Activated naive CD4-positive, alpha-beta T cell treated with anti-CD3 and anti-CD28 coated beads, Interleukin-2, amount 10 ng/mL, durations not matched to agents 7 days and 5 days (primary cell): ENCODE measurements around the gene KLHL36.

Experiments used
- CTCF ChIA-PET: fragments of 350-600 bp; sonication (Branson Sonifier 250); formaldehyde crosslinking; loops from one replicate; lab custom pipeline; 2021; ENCODE audit warnings: antibody characterized with exemption; lab: Charles Lee
- DNase-seq: peaks from one replicate; pipeline ENCODE4 v3.0.0-alpha.2; 2020
- H3K27ac Mint-ChIP-seq: one replicate; pipeline ENCODE4 v1.8.0; 2021; ENCODE audit warnings: mild to moderate bottlenecking, moderate library complexity, mixed read lengths
- H3K27me3 Mint-ChIP-seq: one replicate; pipeline ENCODE4 v1.8.0; 2021; ENCODE audit warnings: mild to moderate bottlenecking, mixed read lengths
- H3K36me3 Mint-ChIP-seq: one replicate; pipeline ENCODE4 v1.8.0; 2021; ENCODE audit warnings: mixed read lengths
- H3K4me1 Mint-ChIP-seq: one replicate; pipeline ENCODE4 v1.8.0; 2021; ENCODE audit warnings: mixed read lengths
- H3K4me3 Mint-ChIP-seq: one replicate; pipeline ENCODE4 v1.8.0; 2021; ENCODE audit warnings: mild to moderate bottlenecking, moderate library complexity, mixed read lengths
- H3K9me3 Mint-ChIP-seq: one replicate; pipeline ENCODE4 v1.8.0; 2021; ENCODE audit warnings: mixed read lengths

The KLHL36 gene

GRCh38 chr16:84638231-84638806 is 10.0 kb upstream of the KLHL36 start:
- Mint-ChIP-seq H3K4me1 (peaks cover 50% of the 10 kb centered on the region), H3K27me3 (peaks cover 54% of the 10 kb centered on the region), H3K27ac (no peak overlapping the region), H3K36me3 (no peaks in the 10 kb centered on the region), H3K4me3 (no peak overlapping the region), H3K9me3 (no peaks in the 10 kb centered on the region)
- CTCF ChIA-PET: interaction anchor here (0.7 to 1.5 kb wide), 5 partner anchors 10 to 132 kb away, joined by 3 to 4 read pairs (median 4); partner anchors contain the start of gene KLHL36
- DNase-seq: no peak

- CTCF ChIA-PET: interaction anchor here (1.5 kb wide), 1 partner anchor 98 kb away, joined by 3 read pairs; no protein-coding TSS in a partner anchor
- no peak for DNase-seq
- Mint-ChIP-seq H3K27ac (no peak overlapping the region), H3K36me3 (no peaks in the 10 kb centered on the region), H3K27me3 (peaks cover 54% of the 10 kb centered on the region), H3K9me3 (no peaks in the 10 kb centered on the region), H3K4me3 (no peak overlapping the region), H3K4me1 (peaks cover 49% of the 10 kb centered on the region)
Measured at GRCh38 chr16:84640145-84640544, 8.2 kb upstream of the KLHL36 start.

DNA sequence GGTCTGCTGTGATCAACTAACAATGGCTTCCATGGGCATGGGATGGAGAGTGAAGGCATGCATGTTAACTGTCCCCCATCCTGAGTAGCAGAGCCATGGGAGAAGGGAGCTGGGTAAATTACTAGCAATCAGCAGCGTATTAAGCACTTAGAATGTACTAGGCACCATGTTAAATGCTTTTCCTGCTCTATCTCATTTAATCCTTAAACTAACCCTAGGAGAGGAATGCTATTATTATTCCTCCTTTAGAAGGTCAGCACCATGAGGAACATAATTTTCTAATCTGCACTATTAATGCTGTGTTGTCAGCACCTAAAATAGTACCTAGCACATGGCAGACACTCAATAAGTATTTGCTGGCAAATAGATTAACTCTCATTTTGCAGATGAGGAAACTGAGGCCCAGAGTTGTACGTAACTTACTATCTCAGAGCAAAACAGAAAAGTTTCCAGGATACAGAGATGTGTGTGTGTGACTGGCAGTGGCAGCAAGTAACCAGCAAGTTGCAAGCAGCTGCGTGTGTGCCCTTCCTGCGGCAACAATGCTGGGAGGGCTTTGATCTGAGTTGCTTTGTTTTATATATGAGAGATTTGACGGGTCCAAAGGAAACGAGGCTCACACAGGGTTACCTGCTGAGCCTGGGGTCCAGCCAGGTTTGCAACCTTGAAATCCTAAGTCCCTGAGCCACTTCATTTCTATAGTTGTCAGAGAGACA is 6.5 kb upstream of the KLHL36 start:
- peaks cover 56% of the 10 kb centered on the region for H3K27me3 Mint-ChIP-seq
- H3K4me1 Mint-ChIP-seq: peaks cover 52% of the 10 kb centered on the region
- H3K36me3 Mint-ChIP-seq: no peaks in the 10 kb centered on the region
- DNase-seq: peak; percentile 49
- no peak overlapping the region for H3K4me3 Mint-ChIP-seq
- no peaks in the 10 kb centered on the region for H3K9me3 Mint-ChIP-seq
- H3K27ac Mint-ChIP-seq: peak overlapping the region; percentile 88
- CTCF ChIA-PET: interaction anchor here (0.6 to 1.7 kb wide), 4 partner anchors 19 to 1727 kb away, joined by 3 to 9 read pairs (median 3); no protein-coding TSS in a partner anchor

- Mint-ChIP-seq H3K27me3 (peaks cover 59% of the 10 kb centered on the region), H3K36me3 (no peaks in the 10 kb centered on the region), H3K4me3 (no peak overlapping the region), H3K4me1 (peaks cover 49% of the 10 kb centered on the region), H3K27ac (no peak overlapping the region), H3K9me3 (no peaks in the 10 kb centered on the region)
- DNase-seq: no peak
- CTCF ChIA-PET: interaction anchor here (0.9 kb wide), 1 partner anchor 137 kb away, joined by 3 read pairs; no protein-coding TSS in a partner anchor
Measured at GRCh38 chr16:84643180-84643583, 5.1 kb upstream of the KLHL36 start.

DNA sequence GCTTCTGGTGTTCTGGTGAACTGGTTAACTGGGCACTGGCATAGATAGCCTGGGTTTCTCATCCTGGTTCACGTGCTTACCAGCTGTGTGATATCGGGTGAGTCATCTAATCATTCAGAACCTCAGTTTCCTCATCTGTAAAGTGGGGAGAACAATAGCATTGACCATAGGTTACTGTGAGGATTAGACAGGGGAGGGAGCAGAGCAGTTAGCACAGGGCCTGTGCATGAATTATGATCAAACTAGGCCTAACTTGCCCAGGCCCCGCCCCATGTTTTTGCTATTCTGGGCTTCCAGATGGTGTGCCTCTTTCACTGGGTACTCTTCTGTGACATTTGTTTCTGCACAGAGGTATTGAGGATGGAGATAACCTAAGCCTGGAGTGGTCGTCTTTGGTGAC is 4.6 kb upstream of the KLHL36 start:
- Mint-ChIP-seq H3K36me3 (no peaks in the 10 kb centered on the region), H3K27ac (no peak overlapping the region)

GRCh38 chr16:84648595-84649510 is 542 bp downstream of the KLHL36 start:
- DNase-seq: peak; percentile 62
- peaks cover 41% of the 10 kb centered on the region for H3K36me3 Mint-ChIP-seq
- peaks cover 55% of the 10 kb centered on the region for H3K4me1 Mint-ChIP-seq
- H3K4me3 Mint-ChIP-seq: peak overlapping the region; percentile 78
- CTCF ChIA-PET: interaction anchor here (1.1 to 1.8 kb wide), 4 partner anchors 77 to 91 kb away, joined by 3 to 4 read pairs (median 4); no protein-coding TSS in a partner anchor
- H3K27me3 Mint-ChIP-seq: peaks cover 46% of the 10 kb centered on the region
- H3K9me3 Mint-ChIP-seq: no peaks in the 10 kb centered on the region
- H3K27ac Mint-ChIP-seq: peak overlapping the region; percentile 64

More for the DNA sequence above, 4.6 kb upstream of the KLHL36 start:
- H3K4me3 Mint-ChIP-seq: no peak overlapping the region
- no peaks in the 10 kb centered on the region for H3K9me3 Mint-ChIP-seq
- CTCF ChIA-PET: interaction anchor here (0.9 kb wide), 1 partner anchor 138 kb away, joined by 3 read pairs; no protein-coding TSS in a partner anchor
- H3K4me1 Mint-ChIP-seq: peaks cover 44% of the 10 kb centered on the region
- no peak for DNase-seq
- peaks cover 59% of the 10 kb centered on the region for H3K27me3 Mint-ChIP-seq

DNA sequence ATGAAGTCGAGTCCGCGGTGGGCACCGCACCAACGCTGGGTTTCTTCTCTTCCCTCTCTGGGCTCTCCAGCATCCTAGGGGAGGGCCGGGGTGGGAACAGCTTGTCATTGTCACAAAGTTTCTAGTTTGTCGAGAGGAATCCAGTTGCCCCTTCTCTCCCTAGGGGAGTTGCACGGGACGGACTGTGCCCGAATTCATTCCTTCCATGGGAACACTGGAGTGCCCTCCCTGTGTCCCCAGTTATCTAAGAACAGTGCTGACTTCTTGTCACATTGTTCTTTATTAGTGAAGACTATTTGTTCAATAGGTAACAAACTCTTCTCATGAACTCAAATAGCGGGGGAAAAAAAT is 1.2 kb downstream of the KLHL36 start:
- CTCF ChIA-PET: interaction anchor here (1.2 to 1.8 kb wide), 2 partner anchors 89 to 91 kb away, joined by 3 to 4 read pairs; no protein-coding TSS in a partner anchor
- peak overlapping the region; percentile 78 for H3K4me3 Mint-ChIP-seq
- peaks cover 59% of the 10 kb centered on the region for H3K4me1 Mint-ChIP-seq
- peaks cover 39% of the 10 kb centered on the region for H3K27me3 Mint-ChIP-seq
- DNase-seq: no peak
- H3K27ac Mint-ChIP-seq: peak overlapping the region; percentile 64
- peaks cover 47% of the 10 kb centered on the region for H3K36me3 Mint-ChIP-seq
- no peaks in the 10 kb centered on the region for H3K9me3 Mint-ChIP-seq

- CTCF ChIA-PET: interaction anchor here (1.8 kb wide), 1 partner anchor 90 kb away, joined by 4 read pairs; no protein-coding TSS in a partner anchor
- DNase-seq: no peak
- Mint-ChIP-seq H3K27ac (peak overlapping the region; percentile 73), H3K4me3 (peak overlapping the region; percentile 66), H3K4me1 (peaks cover 65% of the 10 kb centered on the region), H3K27me3 (peaks cover 31% of the 10 kb centered on the region), H3K36me3 (peaks cover 54% of the 10 kb centered on the region), H3K9me3 (no peaks in the 10 kb centered on the region)
Measured at GRCh38 chr16:84650062-84650991, 2.0 kb downstream of the KLHL36 start.

DNA sequence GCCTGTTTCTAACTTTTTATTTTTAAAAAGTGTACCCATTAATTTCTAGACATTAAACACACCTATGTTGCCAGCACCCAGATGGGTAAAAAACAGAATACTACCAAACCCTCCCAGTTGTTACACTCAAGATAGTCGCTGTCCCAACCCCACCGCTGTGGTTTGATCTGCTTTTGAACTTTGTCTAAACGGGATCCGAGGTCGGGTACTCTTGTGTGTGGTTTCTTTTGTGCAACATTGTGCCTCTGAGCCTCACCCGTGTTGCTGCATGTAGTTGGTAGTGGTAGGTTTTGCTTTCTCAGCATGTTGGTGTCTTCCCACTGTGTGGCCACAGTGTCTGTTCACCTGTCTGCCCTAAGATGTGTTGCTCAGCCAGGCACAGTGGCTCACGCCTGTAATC is 4.3 kb downstream of the KLHL36 start:
- Mint-ChIP-seq H3K27me3 (peaks cover 15% of the 10 kb centered on the region), H3K9me3 (no peaks in the 10 kb centered on the region), H3K4me1 (peaks cover 79% of the 10 kb centered on the region), H3K4me3 (no peak overlapping the region), H3K27ac (peak overlapping the region; percentile 73), H3K36me3 (peaks cover 68% of the 10 kb centered on the region)
- CTCF ChIA-PET: interaction anchor here (2.3 kb wide), 1 partner anchor 20 kb away, joined by 6 read pairs; no protein-coding TSS in a partner anchor
- peak; percentile 76 for DNase-seq

- Mint-ChIP-seq H3K4me3 (no peak overlapping the region), H3K4me1 (peaks cover 88% of the 10 kb centered on the region), H3K36me3 (peaks cover 82% of the 10 kb centered on the region), H3K9me3 (no peaks in the 10 kb centered on the region), H3K27me3 (peaks cover 5% of the 10 kb centered on the region), H3K27ac (peak overlapping the region; percentile 24)
- CTCF ChIA-PET: interaction anchor here (1.5 to 2.3 kb wide), 3 partner anchors 18 to 72 kb away, joined by 5 to 7 read pairs (median 6); no protein-coding TSS in a partner anchor
- no peak for DNase-seq
Measured at GRCh38 chr16:84654238-84654637, 5.9 kb downstream of the KLHL36 start.

DNA sequence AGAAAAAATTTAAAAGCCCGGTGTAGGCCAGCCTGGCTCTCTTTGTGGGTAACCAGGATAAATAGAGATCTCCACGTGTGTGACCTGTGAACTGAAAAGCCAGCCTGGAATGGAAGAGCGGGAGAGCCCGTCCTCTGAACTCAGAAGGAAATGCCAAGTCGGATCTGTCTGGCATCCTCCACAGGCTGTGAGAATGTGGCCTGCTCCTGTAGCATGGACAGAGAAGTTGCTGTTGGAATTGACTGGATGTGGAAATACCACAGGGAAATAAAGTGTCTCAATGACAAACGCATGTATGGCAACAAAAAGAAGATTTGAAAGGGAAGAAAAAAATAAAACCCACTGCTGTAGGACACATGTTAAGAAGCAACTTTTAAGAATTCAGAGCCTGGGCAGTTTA is 6.7 kb downstream of the KLHL36 start:
- peaks cover 85% of the 10 kb centered on the region for H3K36me3 Mint-ChIP-seq
- H3K27me3 Mint-ChIP-seq: peaks cover 1% of the 10 kb centered on the region
- CTCF ChIA-PET: interaction anchor here (1.4 to 1.7 kb wide), 2 partner anchors 70 to 71 kb away, joined by 5 to 6 read pairs; no protein-coding TSS in a partner anchor
- peak overlapping the region; percentile 53 for H3K27ac Mint-ChIP-seq
- H3K9me3 Mint-ChIP-seq: no peaks in the 10 kb centered on the region
- peaks cover 86% of the 10 kb centered on the region for H3K4me1 Mint-ChIP-seq
- DNase-seq: no peak
- no peak overlapping the region for H3K4me3 Mint-ChIP-seq

- H3K4me1 Mint-ChIP-seq: peaks cover 82% of the 10 kb centered on the region
- peak overlapping the region; percentile 68 for H3K27ac Mint-ChIP-seq
- no peak for DNase-seq
- H3K4me3 Mint-ChIP-seq: no peak overlapping the region
- H3K9me3 Mint-ChIP-seq: no peaks in the 10 kb centered on the region
- no peaks in the 10 kb centered on the region for H3K27me3 Mint-ChIP-seq
- CTCF ChIA-PET: interaction anchor here (0.6 to 1.4 kb wide), 2 partner anchors 69 to 104 kb away, joined by 4 to 6 read pairs; no protein-coding TSS in a partner anchor
- H3K36me3 Mint-ChIP-seq: peaks cover 83% of the 10 kb centered on the region
Measured at GRCh38 chr16:84656649-84657048, 8.3 kb downstream of the KLHL36 start.
